Upper lobe of right lung (tissue), 1 donor: ENCODE results near the gene PVALB. TPM values are rescaled to one million over a fixed set of nuclear protein-coding genes. Genes with fewer than 3 reads are reported as not detected.
"Not testable (repeated sequence)": the region's sequence is repeated elsewhere in the genome, so short reads cannot be mapped to it uniquely, and the experiment has no call there.

Source experiments
- ATAC-seq: fragments of 200-7000 bp; cut with Tn5 transposase; one replicate; pipeline ENCODE4 v1.9.1; 2020; ENCODE audit warnings: mild to moderate bottlenecking, moderate library complexity
- DNase-seq: peaks from one replicate; pipeline ENCODE4 v3.0.0-alpha.2; 2020
- H3K27ac ChIP-seq: fragments of 200-600 bp; one replicate; pipeline ENCODE4 v1.8.0; 2022
- H3K27me3 ChIP-seq: fragments of 200-600 bp; one replicate; pipeline ENCODE4 v1.8.0; 2022; ENCODE audit warnings: mild to moderate bottlenecking
- H3K36me3 ChIP-seq: fragments of 200-600 bp; one replicate; pipeline ENCODE4 v1.8.0; 2022
- H3K4me1 ChIP-seq: fragments of 200-600 bp; one replicate; pipeline ENCODE4 v1.8.0; 2022
- H3K4me3 ChIP-seq: fragments of 200-600 bp; one replicate; pipeline ENCODE4 v1.8.0; 2022; ENCODE audit warnings: mild to moderate bottlenecking
- H3K9me3 ChIP-seq: fragments of 200-600 bp; one replicate; pipeline ENCODE4 v1.8.0; 2022
- intact Hi-C: fragments of 100-400 bp; cut with DNase I; formaldehyde crosslinking; loops from one replicate; pipeline ENCODE4 v1.11.0; 2022
- total RNA-seq: library from RNA; stranded (reverse); fragmentation: NEBNext Ultra II Directional; extraction: Animal tissue kit (Norgen Biotek cat#: 25700); gene quantifications from one replicate; pipeline ENCODE4 v1.2.1, GENCODE V29; 2021
- TF ChIP-seq, protein P1 (sequence below): fragments of 200-600 bp; IDR thresholded peaks from one replicate; pipeline ENCODE4 v1.8.0; 2022; ENCODE audit warnings: antibody characterized with exemption
- donor health status: DM: no; HTN: yes; CAD: no; lungs with severe emphysema.

PVALB gene
- total RNA-seq, 1 donor from 2014 or later, result 2.5 TPM

DNA sequence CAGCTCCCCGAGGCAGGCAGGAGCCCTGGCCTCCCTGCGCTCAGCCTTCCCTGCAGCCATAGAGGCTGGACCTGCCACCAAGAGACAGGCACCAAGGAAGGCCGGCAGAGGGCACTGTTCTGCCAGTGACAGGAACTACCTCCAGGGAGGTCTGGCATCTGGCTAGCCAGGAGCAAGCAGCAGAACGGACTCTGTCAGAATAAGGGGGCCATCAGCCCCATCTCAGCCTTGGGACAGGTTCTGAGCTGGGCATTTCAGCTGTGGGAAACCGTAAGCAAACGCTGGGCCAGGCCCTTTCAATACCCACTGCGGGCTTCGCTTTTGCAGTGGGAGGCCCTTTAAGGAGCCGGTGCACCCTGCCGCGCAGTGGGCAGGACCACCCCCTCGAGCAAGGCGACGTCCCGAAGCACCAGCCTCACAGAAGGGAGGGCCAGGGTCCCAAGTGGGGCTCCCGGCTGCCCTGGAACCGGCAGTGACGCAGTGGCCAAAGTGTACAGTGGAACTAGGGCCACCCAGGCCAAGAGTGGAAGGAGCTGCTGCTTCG lies 59.1 kb downstream of the PVALB start:
- no peak overlapping the region for H3K4me3 ChIP-seq
- DNase-seq (peak; percentile 88), ATAC-seq (peak; percentile 87)
- TF ChIP-seq, protein P1, sequence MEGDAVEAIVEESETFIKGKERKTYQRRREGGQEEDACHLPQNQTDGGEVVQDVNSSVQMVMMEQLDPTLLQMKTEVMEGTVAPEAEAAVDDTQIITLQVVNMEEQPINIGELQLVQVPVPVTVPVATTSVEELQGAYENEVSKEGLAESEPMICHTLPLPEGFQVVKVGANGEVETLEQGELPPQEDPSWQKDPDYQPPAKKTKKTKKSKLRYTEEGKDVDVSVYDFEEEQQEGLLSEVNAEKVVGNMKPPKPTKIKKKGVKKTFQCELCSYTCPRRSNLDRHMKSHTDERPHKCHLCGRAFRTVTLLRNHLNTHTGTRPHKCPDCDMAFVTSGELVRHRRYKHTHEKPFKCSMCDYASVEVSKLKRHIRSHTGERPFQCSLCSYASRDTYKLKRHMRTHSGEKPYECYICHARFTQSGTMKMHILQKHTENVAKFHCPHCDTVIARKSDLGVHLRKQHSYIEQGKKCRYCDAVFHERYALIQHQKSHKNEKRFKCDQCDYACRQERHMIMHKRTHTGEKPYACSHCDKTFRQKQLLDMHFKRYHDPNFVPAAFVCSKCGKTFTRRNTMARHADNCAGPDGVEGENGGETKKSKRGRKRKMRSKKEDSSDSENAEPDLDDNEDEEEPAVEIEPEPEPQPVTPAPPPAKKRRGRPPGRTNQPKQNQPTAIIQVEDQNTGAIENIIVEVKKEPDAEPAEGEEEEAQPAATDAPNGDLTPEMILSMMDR, result peak; percentile 80
- H3K36me3 ChIP-seq, result no peaks in the 10 kb centered on the region
- H3K27ac ChIP-seq, result no peak overlapping the region
- intact Hi-C loops, result no loop called here
- no peaks in the 10 kb centered on the region for H3K9me3 ChIP-seq
- peaks cover 1% of the 10 kb centered on the region for H3K4me1 ChIP-seq
- H3K27me3 ChIP-seq, result peaks cover 24% of the 10 kb centered on the region

DNA sequence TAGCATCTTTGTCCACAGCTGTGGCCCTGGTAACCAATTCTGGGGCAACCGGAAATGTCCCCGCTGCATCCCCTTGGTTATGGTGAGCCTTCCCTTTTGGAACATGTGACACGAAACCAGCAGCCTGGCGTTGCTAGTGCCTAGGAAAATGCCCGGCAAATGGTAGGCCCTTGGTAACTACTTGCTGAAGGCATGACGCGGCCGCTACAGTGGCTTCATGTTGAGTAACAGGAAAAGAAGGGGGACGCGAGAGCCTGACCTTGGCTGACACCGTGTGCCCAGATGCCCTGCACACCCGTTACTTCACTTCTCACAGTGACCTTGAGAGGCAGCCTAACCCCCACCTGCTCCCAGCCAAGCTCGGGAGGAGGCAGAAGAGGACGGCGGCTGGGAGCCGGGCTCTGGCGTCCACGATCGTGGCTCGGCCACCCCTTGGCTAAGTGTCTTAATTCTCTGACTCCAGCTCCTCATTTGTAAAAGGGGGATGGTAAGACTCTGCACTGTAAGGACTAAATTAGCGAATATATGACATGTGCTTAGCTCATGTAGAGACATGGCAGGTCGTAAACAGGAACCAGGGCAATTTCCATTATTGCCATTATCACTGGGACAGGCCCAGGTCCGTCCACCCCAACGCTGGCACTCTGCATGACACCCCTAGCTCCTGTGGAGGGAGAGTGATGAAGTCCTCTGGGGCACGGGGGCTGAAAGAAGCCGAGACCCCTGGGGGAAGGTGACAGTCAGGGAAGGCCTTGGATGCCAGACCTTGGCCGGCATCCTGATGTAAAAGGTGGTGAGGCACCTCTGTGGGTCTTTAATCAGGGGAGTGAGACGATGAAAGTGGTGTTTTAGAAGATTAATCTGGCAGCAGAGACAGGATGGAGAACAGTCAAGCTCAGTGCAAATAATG lies 59.8 kb downstream of the PVALB start:
- ATAC-seq, result no peak
- TF ChIP-seq, protein P1, result no peak

DNA sequence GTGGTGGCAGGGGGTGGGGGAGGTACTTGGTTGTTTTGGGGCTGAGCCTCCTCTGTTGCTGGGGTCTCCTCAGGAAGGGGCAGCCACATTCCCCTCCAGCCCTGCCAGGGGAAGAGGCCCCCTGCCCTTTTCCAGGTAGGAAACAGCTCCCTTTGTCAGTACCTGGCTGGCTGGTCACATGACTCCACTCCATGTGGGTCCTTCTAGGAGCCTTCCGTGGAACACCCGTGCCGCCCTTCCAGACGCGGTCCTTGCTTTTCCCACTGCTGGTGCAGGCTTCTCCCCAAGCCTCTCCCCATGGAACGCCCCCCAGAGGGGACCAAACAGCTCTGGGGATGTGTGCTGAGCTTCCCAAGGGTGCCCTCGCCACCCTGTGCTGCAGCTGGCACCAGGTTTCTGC lies 60.8 kb downstream of the PVALB start:
- DNase-seq (peak; percentile 46), ATAC-seq (no peak)
- intact Hi-C loops, result no loop called here
- H3K27me3 ChIP-seq, result peaks cover 24% of the 10 kb centered on the region
- H3K27ac ChIP-seq, result no peak overlapping the region
- no peak overlapping the region for H3K4me3 ChIP-seq
- H3K36me3 ChIP-seq, result no peaks in the 10 kb centered on the region
- TF ChIP-seq, protein P1, result no peak
- no peaks in the 10 kb centered on the region for H3K4me1 ChIP-seq
- no peaks in the 10 kb centered on the region for H3K9me3 ChIP-seq

More for the DNA sequence above, 59.8 kb downstream of the PVALB start:
- Histone ChIP-seq H3K9me3 (no peaks in the 10 kb centered on the region), H3K4me1 (no peaks in the 10 kb centered on the region), H3K4me3 (no peak overlapping the region), H3K27me3 (peaks cover 24% of the 10 kb centered on the region), H3K36me3 (no peaks in the 10 kb centered on the region), H3K27ac (no peak overlapping the region)
- peak; percentile 47 for DNase-seq
- intact Hi-C loops, result no loop called here

DNA sequence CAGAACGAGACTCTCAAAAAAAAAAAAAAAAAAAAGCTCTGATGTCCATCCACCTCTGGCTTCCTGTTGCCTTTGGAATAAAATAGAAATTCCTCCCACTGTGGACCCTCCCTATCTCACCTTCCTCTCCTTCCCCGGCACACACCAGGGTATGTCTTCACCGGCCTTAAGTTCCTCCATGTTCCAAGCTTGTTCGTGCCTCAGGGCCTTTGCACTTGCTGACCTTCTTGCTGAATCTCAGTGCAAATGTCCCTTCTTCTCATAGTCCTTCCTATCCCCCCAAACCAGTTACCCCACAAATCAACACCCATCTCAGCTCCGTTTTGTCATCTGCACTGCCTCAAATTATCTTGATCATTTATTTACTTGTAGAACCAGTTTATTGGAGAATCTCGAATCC lies 61.5 kb downstream of the PVALB start:
- TF ChIP-seq, protein P1, result no peak
- ATAC-seq (no peak), DNase-seq (peak; percentile 7)
- H3K27ac ChIP-seq, result no peak overlapping the region
- H3K4me3 ChIP-seq, result no peak overlapping the region
- intact Hi-C loops, result no loop called here
- no peaks in the 10 kb centered on the region for H3K36me3 ChIP-seq
- H3K9me3 ChIP-seq, result no peaks in the 10 kb centered on the region
- peaks cover 24% of the 10 kb centered on the region for H3K27me3 ChIP-seq
- H3K4me1 ChIP-seq, result no peaks in the 10 kb centered on the region

DNA sequence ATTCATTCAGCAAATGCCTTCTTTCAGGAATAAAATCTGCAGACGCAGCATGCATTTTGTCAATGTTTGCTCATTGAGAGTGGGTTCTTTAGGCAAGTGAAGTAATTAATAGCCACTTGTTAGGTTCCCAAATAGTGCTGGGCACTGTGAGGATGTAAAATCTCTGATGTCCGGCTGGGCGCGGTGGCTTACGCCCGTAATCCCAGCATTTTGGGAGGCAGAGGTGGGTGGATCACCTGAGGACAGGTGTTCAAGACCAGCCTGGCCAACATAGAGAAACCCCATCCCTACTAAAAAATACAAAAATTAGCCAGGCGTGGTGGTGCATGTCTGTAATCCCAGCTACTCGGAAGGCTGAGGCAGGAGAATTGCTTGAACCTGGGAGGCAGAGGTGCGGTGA lies 62.0 kb downstream of the PVALB start:
- ATAC-seq, H3K27ac ChIP-seq, H3K4me1 ChIP-seq, H3K36me3 ChIP-seq, H3K4me3 ChIP-seq, H3K9me3 ChIP-seq, intact Hi-C loops: not testable (repeated sequence)
- peak; percentile 22 for DNase-seq
- H3K27me3 ChIP-seq, result peaks cover 24% of the 10 kb centered on the region

DNA sequence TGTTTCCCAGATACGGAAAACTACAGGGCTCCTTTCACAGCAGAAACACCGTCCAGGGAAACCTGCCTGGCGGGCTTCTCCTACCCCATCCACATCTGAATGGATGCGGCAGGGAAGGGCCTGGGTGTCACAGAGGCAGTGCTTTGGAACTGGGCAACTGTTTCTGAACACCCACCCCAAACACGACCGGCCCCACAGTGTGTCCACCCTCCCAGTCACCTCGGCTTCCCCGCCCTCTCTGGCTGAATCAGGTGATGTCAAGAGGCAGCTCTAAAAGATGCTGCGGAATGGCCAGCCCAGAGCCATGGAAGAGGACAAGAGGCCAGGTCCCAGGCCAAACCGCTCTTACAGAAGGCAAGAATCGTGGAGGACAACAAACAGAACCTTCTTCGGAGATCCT lies 62.9 kb downstream of the PVALB start:
- DNase-seq (peak; percentile 55), ATAC-seq (no peak)
- H3K4me1 ChIP-seq, result no peaks in the 10 kb centered on the region
- H3K36me3 ChIP-seq, result no peaks in the 10 kb centered on the region
- H3K27ac ChIP-seq, result no peak overlapping the region
- H3K4me3 ChIP-seq, result no peak overlapping the region
- intact Hi-C loops, result no loop called here
- TF ChIP-seq, protein P1, result no peak
- H3K9me3 ChIP-seq, result no peaks in the 10 kb centered on the region
- peaks cover 24% of the 10 kb centered on the region for H3K27me3 ChIP-seq
